ENCODE data around the gene PLCB4. TPM values are rescaled to one million over a fixed set of nuclear protein-coding genes. Genes with fewer than 3 reads are reported as not detected.
"Not testable (repeated sequence)": the region's sequence is repeated elsewhere in the genome, so short reads cannot be mapped to it uniquely, and the experiment has no call there.

The PLCB4 gene
- total and polyA plus RNA-seq, 7 experiments from 2014 or later = 0.05 to 0.09 TPM; not detected in 5

GRCh38 chr20:9385345-9386310, 316.7 kb downstream of the PLCB4 start:
- H3K9me3 ChIP-seq (ENCODE audit: control insufficient read depth in 2 of 3, low read length in 3 of 3); intact Hi-C loops (cut with micrococcal nuclease): not testable (repeated sequence)

GRCh38 chr20:9388160-9388812, 319.4 kb downstream of the PLCB4 start:
- Histone ChIP-seq H3K27ac (ENCODE audit: low read depth, low read length) (no peak overlapping the region), H3K36me3 (ENCODE audit: control insufficient read depth in 2 of 3, insufficient read depth in 3 of 3, low read length in 3 of 3) (no peaks in the 10 kb centered on the region), H3K4me1 (ENCODE audit: control insufficient read depth in 2 of 2, insufficient read depth in 2 of 2, low read length in 2 of 2) (no peaks in the 10 kb centered on the region), H3K4me3 (ENCODE audit: low read length) (no peak overlapping the region), H3K9me3 (ENCODE audit: control insufficient read depth in 2 of 3, low read length in 3 of 3) (no peaks in the 10 kb centered on the region), H3K27me3 (ENCODE audit: control insufficient read depth in 2 of 2, insufficient read depth in 2 of 2, low read length in 2 of 2) (no peaks in the 10 kb centered on the region)
- peaks cover 0 to 3% (median 0%) of the 10 kb centered on the region in 7 donors for H3K4me1 Mint-ChIP-seq
- no peak overlapping the region for H3K4me3 Mint-ChIP-seq
- no peaks in the 10 kb centered on the region for H3K36me3 Mint-ChIP-seq
- DNase-seq (no peak), ATAC-seq (no peak)
- intact Hi-C loops (cut with micrococcal nuclease) = no loop called here
- H3K9me3 Mint-ChIP-seq = peaks cover 0 to 16% (median 4%) of the 10 kb centered on the region in 11 donors
- H3K27me3 Mint-ChIP-seq = peaks cover 0 to 6% (median 0%) of the 10 kb centered on the region in 5 donors
- no peak overlapping the region for H3K27ac Mint-ChIP-seq
- ChIA-PET CTCF (no interaction called here), POLR2A (no interaction called here)

More at GRCh38 chr20:9385345-9386310, 316.7 kb downstream of the PLCB4 start:
- H3K27me3 Mint-ChIP-seq; H3K27me3 ChIP-seq (ENCODE audit: control insufficient read depth in 2 of 2, insufficient read depth in 2 of 2, low read length in 2 of 2); DNase-seq; ATAC-seq; CTCF ChIA-PET; H3K27ac ChIP-seq (ENCODE audit: low read depth, low read length); POLR2A ChIA-PET; H3K4me1 Mint-ChIP-seq; H3K36me3 Mint-ChIP-seq; H3K4me3 ChIP-seq (ENCODE audit: low read length); H3K4me3 Mint-ChIP-seq; H3K36me3 ChIP-seq (ENCODE audit: control insufficient read depth in 2 of 3, insufficient read depth in 3 of 3, low read length in 3 of 3); H3K4me1 ChIP-seq (ENCODE audit: control insufficient read depth in 2 of 2, insufficient read depth in 2 of 2, low read length in 2 of 2); H3K27ac Mint-ChIP-seq: not testable (repeated sequence)
- peaks cover 0 to 16% (median 5%) of the 10 kb centered on the region in 11 donors for H3K9me3 Mint-ChIP-seq

- Histone ChIP-seq H3K27me3 (ENCODE audit: control insufficient read depth in 2 of 2, insufficient read depth in 2 of 2, low read length in 2 of 2) (no peaks in the 10 kb centered on the region), H3K4me3 (ENCODE audit: low read length) (no peak overlapping the region), H3K36me3 (ENCODE audit: control insufficient read depth in 2 of 3, insufficient read depth in 3 of 3, low read length in 3 of 3) (no peaks in the 10 kb centered on the region), H3K4me1 (ENCODE audit: control insufficient read depth in 2 of 2, insufficient read depth in 2 of 2, low read length in 2 of 2) (no peaks in the 10 kb centered on the region), H3K27ac (ENCODE audit: low read depth, low read length) (no peak overlapping the region), H3K9me3 (ENCODE audit: control insufficient read depth in 2 of 3, low read length in 3 of 3) (no peaks in the 10 kb centered on the region)
- intact Hi-C loops (cut with micrococcal nuclease) = no loop called here
- no peak for ATAC-seq
- Mint-ChIP-seq H3K27ac (no peak overlapping the region), H3K4me1 (peaks cover 0 to 3% (median 0%) of the 10 kb centered on the region in 7 donors), H3K4me3 (no peak overlapping the region), H3K36me3 (no peaks in the 10 kb centered on the region), H3K27me3 (peaks cover 0 to 6% (median 0%) of the 10 kb centered on the region in 5 donors), H3K9me3 (peaks cover 0 to 14% (median 4%) of the 10 kb centered on the region in 11 donors)
- POLR2A ChIA-PET = no interaction called here
- DNase-seq = no peak
- CTCF ChIA-PET = no interaction called here
Observed at GRCh38 chr20:9388813-9389161, 319.9 kb downstream of the PLCB4 start.

GRCh38 chr20:9389346-9389745, 320.5 kb downstream of the PLCB4 start:
- no peak overlapping the region for H3K4me3 Mint-ChIP-seq
- no peaks in the 10 kb centered on the region for H3K36me3 Mint-ChIP-seq
- no peaks in the 10 kb centered on the region for H3K27me3 ChIP-seq (ENCODE audit: control insufficient read depth in 2 of 2, insufficient read depth in 2 of 2, low read length in 2 of 2)
- peaks cover 0 to 3% (median 0%) of the 10 kb centered on the region in 7 donors for H3K4me1 Mint-ChIP-seq
- H3K4me3 ChIP-seq (ENCODE audit: low read length) = no peak overlapping the region
- no peak for ATAC-seq
- peaks cover 0 to 8% (median 2%) of the 10 kb centered on the region in 11 donors for H3K9me3 Mint-ChIP-seq
- no peaks in the 10 kb centered on the region for H3K9me3 ChIP-seq (ENCODE audit: control insufficient read depth in 2 of 3, low read length in 3 of 3)
- no peak overlapping the region for H3K27ac ChIP-seq (ENCODE audit: low read depth, low read length)
- DNase-seq = no peak
- H3K4me1 ChIP-seq (ENCODE audit: control insufficient read depth in 2 of 2, insufficient read depth in 2 of 2, low read length in 2 of 2) = no peaks in the 10 kb centered on the region
- peaks cover 0 to 6% (median 0%) of the 10 kb centered on the region in 5 donors for H3K27me3 Mint-ChIP-seq
- CTCF ChIA-PET = no interaction called here
- POLR2A ChIA-PET = no interaction called here
- no peaks in the 10 kb centered on the region for H3K36me3 ChIP-seq (ENCODE audit: control insufficient read depth in 2 of 3, insufficient read depth in 3 of 3, low read length in 3 of 3)
- no peak overlapping the region for H3K27ac Mint-ChIP-seq
- intact Hi-C loops (cut with micrococcal nuclease) = no loop called here

GRCh38 chr20:9390441-9390840, 321.6 kb downstream of the PLCB4 start:
- H3K27ac ChIP-seq (ENCODE audit: low read depth, low read length) = no peak overlapping the region
- H3K36me3 Mint-ChIP-seq = no peaks in the 10 kb centered on the region
- intact Hi-C loops (cut with micrococcal nuclease) = no loop called here
- H3K4me1 ChIP-seq (ENCODE audit: control insufficient read depth in 2 of 2, insufficient read depth in 2 of 2, low read length in 2 of 2) = no peaks in the 10 kb centered on the region
- DNase-seq (no peak), ATAC-seq (no peak)
- H3K4me1 Mint-ChIP-seq = peaks cover 0 to 3% (median 0%) of the 10 kb centered on the region in 7 donors
- peaks cover 0 to 4% (median 0%) of the 10 kb centered on the region in 11 donors for H3K9me3 Mint-ChIP-seq
- H3K27me3 Mint-ChIP-seq = peaks cover 0 to 6% (median 0%) of the 10 kb centered on the region in 5 donors
- H3K36me3 ChIP-seq (ENCODE audit: control insufficient read depth in 2 of 3, insufficient read depth in 3 of 3, low read length in 3 of 3) = no peaks in the 10 kb centered on the region
- no peak overlapping the region for H3K27ac Mint-ChIP-seq
- ChIA-PET POLR2A (no interaction called here), CTCF (no interaction called here)
- no peak overlapping the region for H3K4me3 ChIP-seq (ENCODE audit: low read length)
- no peaks in the 10 kb centered on the region for H3K27me3 ChIP-seq (ENCODE audit: control insufficient read depth in 2 of 2, insufficient read depth in 2 of 2, low read length in 2 of 2)
- H3K9me3 ChIP-seq (ENCODE audit: control insufficient read depth in 2 of 3, low read length in 3 of 3) = no peaks in the 10 kb centered on the region
- no peak overlapping the region for H3K4me3 Mint-ChIP-seq

GRCh38 chr20:9392892-9393857, 324.3 kb downstream of the PLCB4 start:
- ATAC-seq (peak; percentile 71), DNase-seq (no peak)
- CTCF ChIA-PET = no interaction called here
- Mint-ChIP-seq H3K27ac (no peak overlapping the region), H3K36me3 (no peaks in the 10 kb centered on the region), H3K4me3 (no peak overlapping the region), H3K9me3 (peaks cover 0 to 1% (median 0%) of the 10 kb centered on the region in 11 donors), H3K27me3 (peaks cover 0 to 6% (median 0%) of the 10 kb centered on the region in 5 donors), H3K4me1 (peaks cover 0 to 3% (median 0%) of the 10 kb centered on the region in 7 donors)
- POLR2A ChIA-PET = no interaction called here
- Histone ChIP-seq H3K4me3 (ENCODE audit: low read length) (no peak overlapping the region), H3K4me1 (ENCODE audit: control insufficient read depth in 2 of 2, insufficient read depth in 2 of 2, low read length in 2 of 2) (no peaks in the 10 kb centered on the region), H3K27ac (ENCODE audit: low read depth, low read length) (no peak overlapping the region), H3K9me3 (ENCODE audit: control insufficient read depth in 2 of 3, low read length in 3 of 3) (no peaks in the 10 kb centered on the region), H3K36me3 (ENCODE audit: control insufficient read depth in 2 of 3, insufficient read depth in 3 of 3, low read length in 3 of 3) (no peaks in the 10 kb centered on the region), H3K27me3 (ENCODE audit: control insufficient read depth in 2 of 2, insufficient read depth in 2 of 2, low read length in 2 of 2) (no peaks in the 10 kb centered on the region)
- intact Hi-C loops (cut with micrococcal nuclease) = no loop called here

Measured in naive thymus-derived CD4-positive, alpha-beta T cell (primary cell).